ENCODE measurements around the gene ITPK1.

The ITPK1 gene

GRCh38 chr14:92888896-92889295 lies 226.8 kb downstream of the ITPK1 start:
- TF ChIP-seq, protein P1, sequence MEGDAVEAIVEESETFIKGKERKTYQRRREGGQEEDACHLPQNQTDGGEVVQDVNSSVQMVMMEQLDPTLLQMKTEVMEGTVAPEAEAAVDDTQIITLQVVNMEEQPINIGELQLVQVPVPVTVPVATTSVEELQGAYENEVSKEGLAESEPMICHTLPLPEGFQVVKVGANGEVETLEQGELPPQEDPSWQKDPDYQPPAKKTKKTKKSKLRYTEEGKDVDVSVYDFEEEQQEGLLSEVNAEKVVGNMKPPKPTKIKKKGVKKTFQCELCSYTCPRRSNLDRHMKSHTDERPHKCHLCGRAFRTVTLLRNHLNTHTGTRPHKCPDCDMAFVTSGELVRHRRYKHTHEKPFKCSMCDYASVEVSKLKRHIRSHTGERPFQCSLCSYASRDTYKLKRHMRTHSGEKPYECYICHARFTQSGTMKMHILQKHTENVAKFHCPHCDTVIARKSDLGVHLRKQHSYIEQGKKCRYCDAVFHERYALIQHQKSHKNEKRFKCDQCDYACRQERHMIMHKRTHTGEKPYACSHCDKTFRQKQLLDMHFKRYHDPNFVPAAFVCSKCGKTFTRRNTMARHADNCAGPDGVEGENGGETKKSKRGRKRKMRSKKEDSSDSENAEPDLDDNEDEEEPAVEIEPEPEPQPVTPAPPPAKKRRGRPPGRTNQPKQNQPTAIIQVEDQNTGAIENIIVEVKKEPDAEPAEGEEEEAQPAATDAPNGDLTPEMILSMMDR (IDR thresholded peaks at IDR 0.05; ENCODE audit: extremely low read depth, missing control alignments): no peak

GRCh38 chr14:92887157-92887556 lies 228.6 kb downstream of the ITPK1 start:
- no peak for DNase-seq (ENCODE audit: low spot score)
- TF ChIP-seq, protein P1 (IDR thresholded peaks at IDR 0.05; ENCODE audit: extremely low read depth, missing control alignments): no peak

More at GRCh38 chr14:92888896-92889295, 226.8 kb downstream of the ITPK1 start:
- DNase-seq (ENCODE audit: low spot score): no peak
